Stomach (tissue), 4 donors: ENCODE data around the gene BDH1.

Source experiments
- POLR2AphosphoS5 ChIP-seq, 3 donors: sonication (generic); formaldehyde crosslinking; IDR thresholded peaks; one replicate each; pipeline ENCODE4 v1.6.1; 2016; ENCODE audit warnings: antibody characterized with exemption in 3 of 3
- TF ChIP-seq, protein P1 (sequence below), 7 experiments: fragments of 450-650 bp in 4 of 7; fragments of 200-600 bp in 3 of 7; sonication (generic) in 3 of 7; IDR thresholded peaks; one replicate each; pipeline ENCODE4 v1.5.1; 2016 to 2019; ENCODE audit warnings: antibody characterized with exemption in 7 of 7, control low read depth in 2 of 7, mild to moderate bottlenecking in 1 of 7

DNA sequence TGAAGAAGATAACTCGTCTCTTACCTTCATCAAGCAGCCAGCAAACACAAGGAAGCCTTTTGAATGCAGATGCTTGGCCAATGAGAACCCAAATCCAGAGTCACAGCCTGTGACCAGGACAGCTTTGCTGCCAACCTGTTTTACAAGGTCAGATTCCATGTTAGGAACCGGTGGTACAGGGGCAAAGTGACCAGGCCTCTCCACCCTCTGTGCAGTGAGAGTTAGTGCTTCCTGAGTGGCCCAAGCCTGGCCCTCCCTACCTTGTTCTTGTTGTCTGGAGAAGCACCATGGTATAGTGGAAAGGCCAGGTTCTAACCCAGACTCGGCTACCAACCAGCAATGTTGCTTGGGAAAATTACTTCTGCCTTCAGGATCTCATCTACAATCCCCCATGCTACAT is 23.4 kb downstream of the BDH1 start:
- TF ChIP-seq, protein P1, sequence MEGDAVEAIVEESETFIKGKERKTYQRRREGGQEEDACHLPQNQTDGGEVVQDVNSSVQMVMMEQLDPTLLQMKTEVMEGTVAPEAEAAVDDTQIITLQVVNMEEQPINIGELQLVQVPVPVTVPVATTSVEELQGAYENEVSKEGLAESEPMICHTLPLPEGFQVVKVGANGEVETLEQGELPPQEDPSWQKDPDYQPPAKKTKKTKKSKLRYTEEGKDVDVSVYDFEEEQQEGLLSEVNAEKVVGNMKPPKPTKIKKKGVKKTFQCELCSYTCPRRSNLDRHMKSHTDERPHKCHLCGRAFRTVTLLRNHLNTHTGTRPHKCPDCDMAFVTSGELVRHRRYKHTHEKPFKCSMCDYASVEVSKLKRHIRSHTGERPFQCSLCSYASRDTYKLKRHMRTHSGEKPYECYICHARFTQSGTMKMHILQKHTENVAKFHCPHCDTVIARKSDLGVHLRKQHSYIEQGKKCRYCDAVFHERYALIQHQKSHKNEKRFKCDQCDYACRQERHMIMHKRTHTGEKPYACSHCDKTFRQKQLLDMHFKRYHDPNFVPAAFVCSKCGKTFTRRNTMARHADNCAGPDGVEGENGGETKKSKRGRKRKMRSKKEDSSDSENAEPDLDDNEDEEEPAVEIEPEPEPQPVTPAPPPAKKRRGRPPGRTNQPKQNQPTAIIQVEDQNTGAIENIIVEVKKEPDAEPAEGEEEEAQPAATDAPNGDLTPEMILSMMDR (IDR thresholded peaks at IDR 0.05) = no peak
- TF ChIP-seq POLR2AphosphoS5 (IDR thresholded peaks at IDR 0.05) = no peak
